MCF 10A (cell line): Measurements from ENCODE around the gene LBHD2. TPM values are rescaled to one million over a fixed set of nuclear protein-coding genes. Genes with fewer than 3 reads are reported as not detected.

Experiments
- BruUV-seq: library from RNA; stranded (reverse); fragments of 400-500 nt; replicated peaks from 2 replicates; lab custom pipeline; 2021; lab: Mats Ljungman, UMichigan
- CTCF ChIA-PET: fragments of 300-600 bp; sonication (Branson Sonifier 250); formaldehyde crosslinking; extraction: SDS; loops from one replicate; lab custom pipeline; 2021; ENCODE audit warnings: antibody characterized with exemption, inconsistent platforms; lab: Yijun Ruan, JAX
- POLR2A ChIA-PET: fragments of 300-600, 350-650 bp; sonication (Branson Sonifier 250); formaldehyde crosslinking; extraction: SDS; loops from one replicate; lab custom pipeline; 2020; ENCODE audit warnings: antibody characterized with exemption, inconsistent platforms; lab: Yijun Ruan, JAX
- DNase-seq: peaks from one replicate; pipeline ENCODE4 v3.0.0-alpha.2; 2018; ENCODE audit not compliant: unreplicated experiment
- H3K27ac Mint-ChIP-seq: one replicate; pipeline ENCODE4 v1.8.0; 2022; ENCODE audit warnings: mild to moderate bottlenecking, low read depth, mixed read lengths; ENCODE audit not compliant: unreplicated experiment
- H3K27me3 Mint-ChIP-seq: one replicate; pipeline ENCODE4 v1.8.0; 2022; ENCODE audit warnings: mixed read lengths; ENCODE audit not compliant: insufficient read depth, unreplicated experiment
- H3K36me3 Mint-ChIP-seq: one replicate; pipeline ENCODE4 v1.8.0; 2022; ENCODE audit warnings: mild to moderate bottlenecking, moderate library complexity, mixed read lengths; ENCODE audit not compliant: insufficient read depth, unreplicated experiment
- H3K4me1 Mint-ChIP-seq: one replicate; pipeline ENCODE4 v1.8.0; 2022; ENCODE audit warnings: mixed read lengths; ENCODE audit not compliant: insufficient read depth, unreplicated experiment
- H3K4me3 Mint-ChIP-seq: one replicate; pipeline ENCODE4 v1.8.0; 2022; ENCODE audit warnings: mild to moderate bottlenecking, moderate library complexity, mixed read lengths; ENCODE audit not compliant: unreplicated experiment
- H3K9me3 Mint-ChIP-seq: one replicate; pipeline ENCODE4 v1.8.0; 2022; ENCODE audit warnings: mixed read lengths; ENCODE audit not compliant: unreplicated experiment
- intact Hi-C: fragments of 100-400 bp; cut with micrococcal nuclease; formaldehyde crosslinking; loops from 2 replicates; pipeline ENCODE4 v1.14.1; 2022
- total RNA-seq: library from RNA; stranded (reverse); gene quantifications from 2 replicates; pipeline ENCODE4 v1.2.3, GENCODE V29; 2022
- TF ChIP-seq, protein P1 (sequence below): fragments of 200-600 bp; IDR thresholded peaks from one replicate; pipeline ENCODE4 v1.8.0; 2022; ENCODE audit warnings: antibody characterized with exemption, mild to moderate bottlenecking; ENCODE audit not compliant: unreplicated experiment

Gene LBHD2
- total RNA-seq, 1 experiment from 2014 or later, result not detected

DNA sequence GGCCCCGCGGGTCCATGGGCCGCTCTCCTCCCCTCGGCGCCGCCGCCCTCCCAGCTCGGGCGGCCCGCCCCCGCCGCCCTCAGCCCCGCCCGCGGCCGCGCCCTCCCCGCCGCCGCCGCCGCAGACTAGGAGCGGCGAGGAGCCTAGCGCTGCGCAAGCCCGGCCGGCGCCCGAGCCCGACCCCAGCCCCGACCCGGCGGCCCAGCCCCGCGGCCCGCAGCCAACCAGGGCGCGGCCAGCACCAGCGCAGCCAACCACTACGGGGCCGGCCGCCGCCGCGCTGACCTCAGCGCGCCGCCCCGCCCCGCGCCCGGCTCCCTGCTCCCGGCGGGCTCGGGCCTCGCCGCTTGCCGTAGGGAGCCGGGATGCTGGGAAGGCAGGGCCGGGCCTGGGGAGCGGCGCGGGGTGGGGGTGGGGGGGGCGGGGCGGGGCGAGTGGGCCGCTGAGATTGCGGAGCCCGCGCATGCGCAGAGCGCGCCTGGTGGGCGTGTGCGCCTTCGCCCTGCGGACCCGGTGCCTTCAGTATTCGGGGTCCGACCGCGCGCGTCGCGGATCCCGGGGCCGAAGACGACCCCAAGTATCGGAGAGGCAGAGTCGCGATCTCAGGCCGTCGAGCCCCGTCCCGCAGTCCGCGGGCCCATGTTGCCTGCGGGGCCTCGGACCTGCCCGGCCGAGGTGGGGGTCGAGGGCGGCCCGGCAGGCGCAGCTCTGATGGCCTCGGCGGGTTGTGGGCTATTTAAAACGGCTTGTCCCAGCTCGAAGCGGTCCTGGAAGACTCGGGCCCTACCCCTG lies 26.4 kb upstream of the LBHD2 start, which contains the start of gene CDC42BPB:
CDC42BPB (minus strand) TSS at position 178 of the 792 bp plus-strand sequence. CDS start 376 bp downstream, outside the sequence.
- H3K9me3 Mint-ChIP-seq, result no peaks in the 10 kb centered on the region
- BruUV-seq, result no TSS peak
- TF ChIP-seq, protein P1, sequence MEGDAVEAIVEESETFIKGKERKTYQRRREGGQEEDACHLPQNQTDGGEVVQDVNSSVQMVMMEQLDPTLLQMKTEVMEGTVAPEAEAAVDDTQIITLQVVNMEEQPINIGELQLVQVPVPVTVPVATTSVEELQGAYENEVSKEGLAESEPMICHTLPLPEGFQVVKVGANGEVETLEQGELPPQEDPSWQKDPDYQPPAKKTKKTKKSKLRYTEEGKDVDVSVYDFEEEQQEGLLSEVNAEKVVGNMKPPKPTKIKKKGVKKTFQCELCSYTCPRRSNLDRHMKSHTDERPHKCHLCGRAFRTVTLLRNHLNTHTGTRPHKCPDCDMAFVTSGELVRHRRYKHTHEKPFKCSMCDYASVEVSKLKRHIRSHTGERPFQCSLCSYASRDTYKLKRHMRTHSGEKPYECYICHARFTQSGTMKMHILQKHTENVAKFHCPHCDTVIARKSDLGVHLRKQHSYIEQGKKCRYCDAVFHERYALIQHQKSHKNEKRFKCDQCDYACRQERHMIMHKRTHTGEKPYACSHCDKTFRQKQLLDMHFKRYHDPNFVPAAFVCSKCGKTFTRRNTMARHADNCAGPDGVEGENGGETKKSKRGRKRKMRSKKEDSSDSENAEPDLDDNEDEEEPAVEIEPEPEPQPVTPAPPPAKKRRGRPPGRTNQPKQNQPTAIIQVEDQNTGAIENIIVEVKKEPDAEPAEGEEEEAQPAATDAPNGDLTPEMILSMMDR, result no peak
- H3K27ac Mint-ChIP-seq, result peak within 1 kb of the TSS; percentile 82
- H3K4me3 Mint-ChIP-seq, result peak within 1 kb of the TSS; percentile 81
- H3K36me3 Mint-ChIP-seq, result no peaks in the 10 kb centered on the region
- peak; percentile 90 for DNase-seq
- no peaks in the 10 kb centered on the region for H3K27me3 Mint-ChIP-seq
- intact Hi-C loops, result loop anchor here (5.0 kb wide), 1 partner anchor 70 kb away; no protein-coding TSS in a partner anchor
- POLR2A ChIA-PET, result interaction anchor here (0.5 to 4.0 kb wide), 15 partner anchors 9 to 373 kb away, joined by 3 to 26 read pairs (median 4); no protein-coding TSS in a partner anchor
- peaks cover 18% of the 10 kb centered on the region for H3K4me1 Mint-ChIP-seq
- CTCF ChIA-PET, result interaction anchor here (1.5 kb wide), 1 partner anchor 10 kb away, joined by 5 read pairs; no protein-coding TSS in a partner anchor

DNA sequence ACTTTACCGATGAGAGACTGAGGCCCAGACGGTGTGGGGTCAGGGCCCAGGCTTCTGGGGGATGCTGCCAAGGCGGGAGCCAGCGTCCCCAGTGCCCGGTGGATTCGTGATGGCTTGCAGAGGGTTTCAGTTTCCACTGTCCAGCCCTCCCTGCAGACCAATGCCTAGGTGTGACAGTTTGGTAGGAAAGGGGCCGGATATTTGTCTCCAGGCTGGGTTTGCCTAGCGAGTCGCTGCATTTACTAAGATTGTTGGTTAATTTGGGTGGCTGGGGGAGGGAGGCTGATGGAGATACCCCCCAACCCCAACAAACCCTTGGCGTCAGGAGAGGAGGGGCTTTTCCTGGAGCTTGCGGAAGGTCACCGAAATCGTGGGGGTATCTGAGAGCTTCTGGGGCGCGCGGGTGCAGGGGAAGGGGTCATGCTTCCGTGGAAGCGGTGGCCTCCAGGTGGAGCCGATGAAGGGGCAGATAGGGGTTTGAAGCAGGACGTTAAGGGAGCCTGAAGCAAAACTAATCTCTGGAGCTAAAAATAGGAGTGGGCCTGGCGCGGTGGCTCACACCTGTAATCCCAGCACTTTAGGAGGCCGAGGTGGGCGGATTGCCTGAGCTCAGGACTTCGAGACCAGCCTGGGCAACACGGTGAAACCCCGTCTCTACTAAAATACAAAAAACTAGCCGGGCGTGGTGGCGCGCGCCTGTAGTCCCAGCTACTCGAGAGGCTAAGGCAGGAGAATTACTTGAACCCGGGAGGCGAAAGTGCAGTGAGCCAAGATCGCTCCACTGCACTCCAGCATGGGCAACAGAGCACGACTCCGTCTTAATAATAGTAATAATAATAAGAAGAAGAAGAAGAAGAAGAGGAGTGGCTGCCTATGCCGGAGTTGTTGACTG lies 25.6 kb upstream of the LBHD2 start:
- H3K4me1 Mint-ChIP-seq, result peaks cover 19% of the 10 kb centered on the region
- peak overlapping the region; percentile 82 for H3K27ac Mint-ChIP-seq
- POLR2A ChIA-PET, result interaction anchor here (0.8 to 4.0 kb wide), 5 partner anchors 8 to 42 kb away, joined by 3 to 26 read pairs (median 5); no protein-coding TSS in a partner anchor
- H3K9me3 Mint-ChIP-seq, result no peaks in the 10 kb centered on the region
- no peak for DNase-seq
- intact Hi-C loops, result loop anchor here (5.0 kb wide), 1 partner anchor 71 kb away; no protein-coding TSS in a partner anchor
- H3K27me3 Mint-ChIP-seq, result no peaks in the 10 kb centered on the region
- H3K4me3 Mint-ChIP-seq, result peak overlapping the region; percentile 81
- TF ChIP-seq, protein P1, result no peak
- BruUV-seq, result TSS peak; percentile 42
- CTCF ChIA-PET, result interaction anchor here (1.5 kb wide), 1 partner anchor 9 kb away, joined by 5 read pairs; no protein-coding TSS in a partner anchor
- H3K36me3 Mint-ChIP-seq, result no peaks in the 10 kb centered on the region

- Mint-ChIP-seq H3K4me3 (peak overlapping the region; percentile 52), H3K27ac (no peak overlapping the region), H3K27me3 (no peaks in the 10 kb centered on the region), H3K36me3 (no peaks in the 10 kb centered on the region), H3K9me3 (no peaks in the 10 kb centered on the region), H3K4me1 (peaks cover 23% of the 10 kb centered on the region)
- TF ChIP-seq, protein P1, result no peak
- POLR2A ChIA-PET, result no interaction called here
- BruUV-seq, result no TSS peak
- CTCF ChIA-PET, result interaction anchor here (0.6 kb wide), 2 partner anchors 18 to 45 kb away, joined by 3 read pairs; no protein-coding TSS in a partner anchor
- intact Hi-C loops, result loop anchor here (5.0 kb wide), 1 partner anchor 72 kb away; no protein-coding TSS in a partner anchor
- DNase-seq, result no peak
These were observed 24.5 kb upstream of the LBHD2 start for GRCh38 chr14:103059556-103059955.
